ENCODE results near the gene FAM131B. TPM values are rescaled to one million over a fixed set of nuclear protein-coding genes. Genes with fewer than 3 reads are reported as not detected.

FAM131B gene
- total RNA-seq, 2 donors from 2014 or later, result 0.85 to 1.1 TPM

DNA sequence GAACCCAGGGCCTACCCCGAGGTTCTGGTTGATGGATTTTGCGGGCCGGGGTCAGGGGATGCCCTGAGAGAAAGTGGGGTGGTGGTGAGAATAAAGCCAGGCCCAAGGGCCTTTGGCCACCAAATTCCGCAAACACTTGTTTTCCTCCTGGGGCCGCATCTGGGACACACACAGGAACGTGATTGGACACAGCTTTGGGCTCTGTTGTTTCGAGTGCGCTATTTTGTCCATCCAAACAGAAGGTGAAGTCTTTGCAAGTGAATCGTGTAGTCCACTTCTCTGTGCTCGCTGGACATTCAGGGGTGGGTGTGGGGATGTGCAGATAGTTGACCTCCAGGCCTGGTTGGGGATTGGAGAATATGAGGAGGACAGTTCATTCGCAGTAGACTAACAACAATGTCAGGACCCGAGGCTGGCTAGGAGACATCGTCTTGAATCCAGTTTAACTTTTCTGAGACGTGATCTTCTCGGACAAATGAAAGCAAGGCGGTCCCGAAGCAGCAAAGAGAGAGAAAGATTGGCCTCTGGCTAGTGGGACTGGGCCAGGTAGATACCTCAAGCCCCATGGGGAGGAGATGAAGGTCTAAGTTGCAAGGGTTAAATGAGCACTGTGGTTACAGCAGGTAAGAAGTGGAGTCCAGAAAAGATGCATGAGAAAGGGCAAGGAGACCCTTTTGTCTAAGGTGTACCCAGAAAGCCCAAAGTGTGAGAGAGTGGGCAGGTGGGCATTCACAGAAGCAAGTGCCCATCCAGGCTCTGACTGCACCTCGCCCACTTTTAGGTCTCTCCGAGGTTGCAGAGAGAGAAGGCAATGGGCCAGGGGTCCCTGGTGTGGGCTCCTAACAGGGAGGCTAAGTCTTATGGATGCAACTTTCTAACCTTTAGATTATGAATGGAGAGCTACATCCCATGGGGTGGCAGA lies 764 bp upstream of the FAM131B start:
- H3K4me3 Mint-ChIP-seq, result peak overlapping the region; percentile 68
- no peaks in the 10 kb centered on the region for H3K36me3 Mint-ChIP-seq (ENCODE audit: low read depth)
- H3K27ac Mint-ChIP-seq, result peak overlapping the region; percentile 15
- H3K27me3 Mint-ChIP-seq, result peaks cover 20% of the 10 kb centered on the region
- no peak for ATAC-seq (replicated peaks)
- H3K4me1 Mint-ChIP-seq, result peaks cover 7% of the 10 kb centered on the region
- H3K9me3 Mint-ChIP-seq, result no peaks in the 10 kb centered on the region

DNA sequence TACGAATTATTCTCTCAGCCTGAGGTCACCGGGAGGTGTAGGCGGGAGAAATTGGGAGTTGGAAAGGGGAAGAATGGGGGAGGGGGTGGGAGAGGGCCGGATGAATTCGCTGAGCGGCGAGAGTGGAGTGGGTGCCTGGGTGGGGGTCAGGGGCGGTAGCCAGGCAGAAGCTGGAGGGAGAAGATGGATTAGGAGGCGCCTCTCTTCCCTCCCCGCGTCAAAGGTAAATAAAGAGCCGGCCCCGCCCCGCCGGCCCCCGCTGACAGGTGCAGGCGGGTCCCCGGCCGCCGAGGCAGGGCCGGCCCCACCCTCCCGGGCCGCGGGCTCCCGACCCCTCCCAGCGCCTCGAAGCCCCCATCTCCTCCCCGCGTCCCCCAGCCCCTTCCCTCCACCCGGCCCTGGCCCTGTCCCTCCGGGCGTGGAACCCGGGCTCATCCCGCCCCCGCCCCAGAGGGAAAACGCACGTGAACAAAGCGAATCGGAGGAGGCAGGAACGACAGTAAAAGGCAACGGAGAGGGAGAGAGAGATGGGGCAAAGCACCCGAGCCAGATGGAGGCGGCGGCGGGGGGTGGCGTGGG lies 872 bp downstream of the FAM131B start:
- Mint-ChIP-seq H3K9me3 (no peaks in the 10 kb centered on the region), H3K27ac (no peak overlapping the region), H3K36me3 (ENCODE audit: low read depth) (no peaks in the 10 kb centered on the region), H3K4me1 (peaks cover 7% of the 10 kb centered on the region), H3K4me3 (peak overlapping the region; percentile 75), H3K27me3 (peaks cover 20% of the 10 kb centered on the region)
- ATAC-seq (replicated peaks), result peak; percentile 27

- ATAC-seq (replicated peaks), result no peak
- H3K4me3 Mint-ChIP-seq, result peak overlapping the region; percentile 75
- H3K36me3 Mint-ChIP-seq (ENCODE audit: low read depth), result no peaks in the 10 kb centered on the region
- no peaks in the 10 kb centered on the region for H3K9me3 Mint-ChIP-seq
- peaks cover 20% of the 10 kb centered on the region for H3K27me3 Mint-ChIP-seq
- no peak overlapping the region for H3K27ac Mint-ChIP-seq
- peaks cover 7% of the 10 kb centered on the region for H3K4me1 Mint-ChIP-seq
These were observed 1.5 kb downstream of the FAM131B start for GRCh38 chr7:143360788-143361551.

- no peak for ATAC-seq (replicated peaks)
- no peaks in the 10 kb centered on the region for H3K9me3 Mint-ChIP-seq
- peak overlapping the region; percentile 75 for H3K4me3 Mint-ChIP-seq
- H3K36me3 Mint-ChIP-seq (ENCODE audit: low read depth), result no peaks in the 10 kb centered on the region
- peaks cover 17% of the 10 kb centered on the region for H3K27me3 Mint-ChIP-seq
- H3K4me1 Mint-ChIP-seq, result peaks cover 7% of the 10 kb centered on the region
- no peak overlapping the region for H3K27ac Mint-ChIP-seq
These were observed 2.7 kb downstream of the FAM131B start for GRCh38 chr7:143359771-143360353.

- H3K36me3 Mint-ChIP-seq (ENCODE audit: low read depth), result no peaks in the 10 kb centered on the region
- H3K27ac Mint-ChIP-seq, result no peak overlapping the region
- H3K27me3 Mint-ChIP-seq, result peaks cover 7% of the 10 kb centered on the region
- H3K9me3 Mint-ChIP-seq, result no peaks in the 10 kb centered on the region
- ATAC-seq (replicated peaks), result no peak
- H3K4me1 Mint-ChIP-seq, result peaks cover 6% of the 10 kb centered on the region
- no peak overlapping the region for H3K4me3 Mint-ChIP-seq
These were observed 3.9 kb downstream of the FAM131B start for GRCh38 chr7:143358626-143359025.

GRCh38 chr7:143356414-143357050 lies 6.0 kb downstream of the FAM131B start:
- Mint-ChIP-seq H3K27me3 (no peaks in the 10 kb centered on the region), H3K36me3 (ENCODE audit: low read depth) (no peaks in the 10 kb centered on the region), H3K27ac (no peak overlapping the region), H3K9me3 (no peaks in the 10 kb centered on the region), H3K4me3 (no peak overlapping the region), H3K4me1 (no peaks in the 10 kb centered on the region)
- ATAC-seq (replicated peaks), result no peak

- Mint-ChIP-seq H3K36me3 (ENCODE audit: low read depth) (no peaks in the 10 kb centered on the region), H3K4me1 (no peaks in the 10 kb centered on the region), H3K4me3 (no peak overlapping the region), H3K9me3 (no peaks in the 10 kb centered on the region), H3K27me3 (no peaks in the 10 kb centered on the region), H3K27ac (no peak overlapping the region)
- ATAC-seq (replicated peaks), result no peak
These were observed 6.8 kb downstream of the FAM131B start for GRCh38 chr7:143355450-143356385.

DNA sequence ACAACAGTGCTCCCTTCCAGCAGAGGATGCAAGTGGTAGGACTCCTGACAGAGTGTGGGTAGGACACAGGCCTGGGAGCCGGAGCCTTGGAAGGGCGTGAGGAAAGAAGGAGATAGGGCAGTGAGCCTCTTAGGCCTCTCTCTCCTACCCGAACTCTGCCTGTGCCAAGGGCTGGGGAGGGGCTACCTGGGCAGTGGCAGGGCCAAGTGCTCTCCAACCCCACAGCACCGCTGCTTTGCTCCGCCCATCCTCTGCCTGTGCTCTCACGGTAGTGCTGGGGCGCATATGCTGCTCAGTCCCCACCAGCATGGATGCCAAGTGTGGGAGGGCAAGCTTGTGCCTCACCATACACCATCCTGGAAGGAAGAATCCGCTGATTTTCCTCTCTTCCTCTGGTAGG lies 7.5 kb downstream of the FAM131B start:
- no peaks in the 10 kb centered on the region for H3K27me3 Mint-ChIP-seq
- H3K36me3 Mint-ChIP-seq (ENCODE audit: low read depth), result no peaks in the 10 kb centered on the region
- no peaks in the 10 kb centered on the region for H3K9me3 Mint-ChIP-seq
- H3K4me3 Mint-ChIP-seq, result no peak overlapping the region
- no peak overlapping the region for H3K27ac Mint-ChIP-seq
- no peaks in the 10 kb centered on the region for H3K4me1 Mint-ChIP-seq
- ATAC-seq (replicated peaks), result no peak

DNA sequence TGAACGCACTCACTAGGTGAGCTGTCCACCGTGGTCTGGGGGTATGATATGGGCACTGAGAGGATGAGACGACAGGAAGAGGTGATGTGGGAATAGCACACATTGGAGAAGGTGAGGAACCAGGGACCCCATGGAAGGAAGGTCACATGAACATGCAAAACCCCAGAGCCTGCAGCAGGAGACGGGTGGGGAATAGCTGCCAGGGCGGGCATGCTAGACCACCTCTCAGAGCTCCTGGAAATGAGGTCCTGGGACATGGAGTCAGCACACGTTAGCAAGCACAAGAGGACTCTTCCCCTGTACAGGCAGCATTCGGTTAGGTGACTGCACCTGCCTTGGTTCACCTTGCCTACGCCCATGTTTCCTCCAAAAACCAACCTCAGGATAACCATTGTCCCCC lies 8.1 kb downstream of the FAM131B start:
- Mint-ChIP-seq H3K27me3 (no peaks in the 10 kb centered on the region), H3K4me1 (no peaks in the 10 kb centered on the region), H3K36me3 (ENCODE audit: low read depth) (no peaks in the 10 kb centered on the region), H3K4me3 (no peak overlapping the region), H3K9me3 (no peaks in the 10 kb centered on the region), H3K27ac (no peak overlapping the region)
- no peak for ATAC-seq (replicated peaks)

DNA sequence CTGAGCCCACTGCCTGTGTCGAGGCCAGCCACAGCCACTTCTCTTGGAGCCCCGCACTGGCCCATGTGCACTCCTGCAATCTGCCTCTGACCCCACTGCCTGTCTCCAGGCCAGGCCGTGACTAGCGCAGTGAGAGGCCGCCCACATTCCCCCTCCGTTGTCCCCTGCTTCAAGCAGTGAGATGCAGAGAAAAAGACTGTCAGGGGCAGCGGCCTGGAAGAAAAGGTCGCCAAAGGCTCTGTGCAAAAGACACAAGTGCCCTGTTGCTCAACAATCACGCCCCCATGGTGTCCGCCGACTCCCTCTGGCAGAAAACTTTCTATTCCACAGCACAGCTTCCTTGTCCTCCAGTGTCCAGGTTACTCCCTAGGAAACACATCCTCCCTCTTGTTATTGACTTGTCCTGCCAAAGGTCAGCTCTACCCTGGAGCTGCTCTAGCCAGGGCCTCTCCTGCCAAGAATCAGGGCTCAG lies 9.9 kb downstream of the FAM131B start:
- Mint-ChIP-seq H3K4me1 (no peaks in the 10 kb centered on the region), H3K36me3 (ENCODE audit: low read depth) (no peaks in the 10 kb centered on the region)

DNA sequence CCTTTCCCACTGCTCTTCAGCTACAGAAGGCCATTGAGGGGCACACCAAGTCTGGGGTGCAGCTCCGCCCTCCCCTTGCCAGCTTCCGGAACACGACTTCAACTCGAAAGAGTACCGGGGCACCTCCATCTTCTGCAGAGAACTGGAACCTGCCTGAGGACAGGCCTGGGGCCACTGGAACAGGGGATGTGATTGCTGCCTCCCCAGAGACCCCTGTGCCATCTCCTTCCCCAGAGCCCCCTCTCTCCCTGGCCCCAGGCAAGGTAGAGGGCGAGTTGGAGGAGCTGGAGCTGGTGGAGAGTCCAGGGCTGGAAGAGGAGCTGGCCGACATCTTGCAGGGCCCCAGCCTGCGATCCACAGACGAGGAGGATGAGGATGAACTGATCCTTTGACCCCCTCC lies 10.9 kb downstream of the FAM131B start:
- no peak for ATAC-seq (replicated peaks)
- Mint-ChIP-seq H3K36me3 (ENCODE audit: low read depth) (no peaks in the 10 kb centered on the region), H3K27me3 (peaks cover 5% of the 10 kb centered on the region), H3K4me1 (peaks cover 6% of the 10 kb centered on the region), H3K4me3 (no peak overlapping the region), H3K27ac (no peak overlapping the region), H3K9me3 (no peaks in the 10 kb centered on the region)

More for the DNA sequence above, 9.9 kb downstream of the FAM131B start:
- Mint-ChIP-seq H3K9me3 (no peaks in the 10 kb centered on the region), H3K27me3 (no peaks in the 10 kb centered on the region), H3K4me3 (no peak overlapping the region), H3K27ac (no peak overlapping the region)
- no peak for ATAC-seq (replicated peaks)

GRCh38 chr7:143351060-143351459 lies 11.5 kb downstream of the FAM131B start:
- no peak for ATAC-seq (replicated peaks)
- Mint-ChIP-seq H3K4me3 (no peak overlapping the region), H3K36me3 (ENCODE audit: low read depth) (no peaks in the 10 kb centered on the region), H3K4me1 (peaks cover 6% of the 10 kb centered on the region), H3K27me3 (peaks cover 6% of the 10 kb centered on the region), H3K9me3 (no peaks in the 10 kb centered on the region), H3K27ac (no peak overlapping the region)

DNA sequence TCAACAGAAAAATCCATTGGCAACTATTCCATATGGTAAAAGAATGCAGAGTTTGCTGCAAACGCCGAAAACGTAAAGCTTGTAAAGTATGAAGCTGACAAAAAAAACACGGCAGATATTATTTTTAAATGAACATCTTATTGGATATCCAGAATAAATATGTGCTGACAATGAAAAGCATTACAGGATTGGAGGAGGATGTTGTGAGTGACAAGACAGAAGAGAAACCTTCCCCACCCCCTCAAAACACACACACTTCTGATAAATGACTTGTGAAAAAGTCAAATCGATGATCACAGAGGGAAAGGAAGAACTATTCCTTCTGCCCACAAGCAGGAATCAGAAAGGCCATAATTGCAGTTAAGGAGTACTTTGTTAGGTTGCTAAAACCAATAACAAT lies 14.6 kb downstream of the FAM131B start:
- no peak overlapping the region for H3K27ac Mint-ChIP-seq
- no peak overlapping the region for H3K4me3 Mint-ChIP-seq
- peaks cover 11% of the 10 kb centered on the region for H3K4me1 Mint-ChIP-seq
- H3K27me3 Mint-ChIP-seq, result peaks cover 6% of the 10 kb centered on the region
- H3K9me3 Mint-ChIP-seq, result no peaks in the 10 kb centered on the region
- H3K36me3 Mint-ChIP-seq (ENCODE audit: low read depth), result no peaks in the 10 kb centered on the region
- no peak for ATAC-seq (replicated peaks)
